HEK293 (cell line): Measurements from ENCODE around the gene CCT6B.

Source experiments
- KLF7 ChIP-seq: fragments of 450-650 bp; formaldehyde crosslinking; IDR thresholded peaks from 2 replicates; pipeline ENCODE4 v1.5.1; 2016; ENCODE audit warnings: missing biosample characterization, missing genetic modification characterization, borderline replicate concordance
- SALL2 ChIP-seq: fragments of 450-650 bp; formaldehyde crosslinking; IDR thresholded peaks from 2 replicates; pipeline ENCODE4 v1.5.0; 2017; ENCODE audit warnings: missing biosample characterization, mild to moderate bottlenecking, missing genetic modification characterization, borderline replicate concordance
- SP3 ChIP-seq: fragments of 450-650 bp; formaldehyde crosslinking; IDR thresholded peaks from 2 replicates; pipeline ENCODE4 v1.5.1; 2016; ENCODE audit warnings: missing biosample characterization, missing genetic modification characterization
- TRIM28 ChIP-seq: IDR thresholded peaks from 2 replicates; pipeline ENCODE4 v1.6.1; 2011; ENCODE audit warnings: low read length, control low read depth, borderline replicate concordance
- YY2 ChIP-seq: fragments of 450-650 bp; formaldehyde crosslinking; IDR thresholded peaks from 2 replicates; pipeline ENCODE4 v1.5.1; 2016; ENCODE audit warnings: missing biosample characterization, missing genetic modification characterization
- ZBTB21 ChIP-seq: fragments of 450-650 bp; formaldehyde crosslinking; IDR thresholded peaks from 2 replicates; pipeline ENCODE4 v1.5.1; 2017; ENCODE audit warnings: missing biosample characterization, missing genetic modification characterization
- ZEB2 ChIP-seq: fragments of 450-650 bp; formaldehyde crosslinking; IDR thresholded peaks from 2 replicates; pipeline ENCODE4 v1.5.1; 2016; ENCODE audit warnings: missing biosample characterization, missing genetic modification characterization
- ZNF114 ChIP-seq: fragments of 450-650 bp; formaldehyde crosslinking; IDR thresholded peaks from 2 replicates; pipeline ENCODE4 v1.5.0; 2017; ENCODE audit warnings: missing biosample characterization, missing genetic modification characterization
- ZNF121 ChIP-seq: fragments of 450-650 bp; formaldehyde crosslinking; IDR thresholded peaks from 2 replicates; pipeline ENCODE4 v1.5.1; 2016; ENCODE audit warnings: missing biosample characterization, missing genetic modification characterization
- ZNF138 ChIP-seq: fragments of 450-650 bp; formaldehyde crosslinking; IDR thresholded peaks from 2 replicates; pipeline ENCODE4 v1.5.1; 2016; ENCODE audit warnings: missing biosample characterization, missing genetic modification characterization, borderline replicate concordance
- ZNF169 ChIP-seq: fragments of 450-650 bp; formaldehyde crosslinking; IDR thresholded peaks from 2 replicates; pipeline ENCODE4 v1.5.1; 2016; ENCODE audit warnings: missing biosample characterization, missing genetic modification characterization
- ZNF292 ChIP-seq: fragments of 450-650 bp; formaldehyde crosslinking; IDR thresholded peaks from 2 replicates; pipeline ENCODE4 v1.5.1; 2016; ENCODE audit warnings: low read depth, missing biosample characterization, missing genetic modification characterization, borderline replicate concordance
- ZNF394 ChIP-seq: fragments of 450-650 bp; formaldehyde crosslinking; IDR thresholded peaks from 2 replicates; pipeline ENCODE4 v1.5.1; 2016; ENCODE audit warnings: missing biosample characterization, missing genetic modification characterization, mild to moderate bottlenecking, moderate library complexity, borderline replicate concordance
- ZNF423 ChIP-seq: fragments of 450-650 bp; formaldehyde crosslinking; IDR thresholded peaks from 2 replicates; pipeline ENCODE4 v1.5.1; 2016; ENCODE audit warnings: missing biosample characterization, missing genetic modification characterization
- ZNF510 ChIP-seq: fragments of 450-650 bp; formaldehyde crosslinking; IDR thresholded peaks from 2 replicates; pipeline ENCODE4 v1.5.1; 2018; ENCODE audit warnings: mild to moderate bottlenecking, missing genetic modification characterization, missing biosample characterization; ENCODE audit not compliant: insufficient replicate concordance
- ZNF548 ChIP-seq: fragments of 450-650 bp; formaldehyde crosslinking; IDR thresholded peaks from 2 replicates; pipeline ENCODE4 v1.5.1; 2016; ENCODE audit warnings: missing biosample characterization, missing genetic modification characterization
- ZNF555 ChIP-seq: fragments of 450-650 bp; formaldehyde crosslinking; conservative IDR thresholded peaks from 2 replicates; pipeline ENCODE4 v1.5.1; 2017; ENCODE audit warnings: missing biosample characterization, mild to moderate bottlenecking, missing genetic modification characterization, inconsistent platforms
- ZNF600 ChIP-seq: fragments of 450-650 bp; formaldehyde crosslinking; IDR thresholded peaks from 2 replicates; pipeline ENCODE4 v1.5.1; 2016; ENCODE audit warnings: missing biosample characterization, missing genetic modification characterization
- ZNF624 ChIP-seq: fragments of 450-650 bp; formaldehyde crosslinking; IDR thresholded peaks from 2 replicates; pipeline ENCODE4 v1.5.1; 2017; ENCODE audit warnings: missing biosample characterization, missing genetic modification characterization
- ZNF830 ChIP-seq: fragments of 450-650 bp; IDR thresholded peaks from 2 replicates; pipeline ENCODE4 v1.5.0; 2018; ENCODE audit warnings: missing biosample characterization, missing genetic modification characterization, low read depth, mild to moderate bottlenecking, moderate library complexity
- TF ChIP-seq, protein P1 (sequence below): fragments of 450-650 bp; formaldehyde crosslinking; IDR thresholded peaks from 2 replicates; pipeline ENCODE4 v1.5.1; 2016; ENCODE audit warnings: missing biosample characterization, missing genetic modification characterization, borderline replicate concordance
- TF ChIP-seq, protein P2 (sequence below): fragments of 450-650 bp; formaldehyde crosslinking; IDR thresholded peaks from 2 replicates; pipeline ENCODE4 v1.5.1; 2016; ENCODE audit warnings: missing biosample characterization, missing genetic modification characterization
- TF ChIP-seq, protein P3 (sequence below): fragments of 450-650 bp; formaldehyde crosslinking; IDR thresholded peaks from 2 replicates; pipeline ENCODE4 v1.5.1; 2016; ENCODE audit warnings: missing biosample characterization, missing genetic modification characterization
- TF ChIP-seq, protein P4 (sequence below): fragments of 450-650 bp; formaldehyde crosslinking; IDR thresholded peaks from 2 replicates; pipeline ENCODE4 v1.5.1; 2016; ENCODE audit warnings: missing biosample characterization, missing genetic modification characterization
- TF ChIP-seq, protein P5 (sequence below): fragments of 450-650 bp; formaldehyde crosslinking; IDR thresholded peaks from 2 replicates; pipeline ENCODE4 v1.5.1; 2017; ENCODE audit warnings: missing biosample characterization, mild to moderate bottlenecking, missing genetic modification characterization, moderate library complexity
- TF ChIP-seq, protein P6 (sequence below): fragments of 450-650 bp; IDR thresholded peaks from 2 replicates; pipeline ENCODE4 v1.5.1; 2018; ENCODE audit warnings: missing biosample characterization, mild to moderate bottlenecking, missing genetic modification characterization

Gene CCT6B

DNA sequence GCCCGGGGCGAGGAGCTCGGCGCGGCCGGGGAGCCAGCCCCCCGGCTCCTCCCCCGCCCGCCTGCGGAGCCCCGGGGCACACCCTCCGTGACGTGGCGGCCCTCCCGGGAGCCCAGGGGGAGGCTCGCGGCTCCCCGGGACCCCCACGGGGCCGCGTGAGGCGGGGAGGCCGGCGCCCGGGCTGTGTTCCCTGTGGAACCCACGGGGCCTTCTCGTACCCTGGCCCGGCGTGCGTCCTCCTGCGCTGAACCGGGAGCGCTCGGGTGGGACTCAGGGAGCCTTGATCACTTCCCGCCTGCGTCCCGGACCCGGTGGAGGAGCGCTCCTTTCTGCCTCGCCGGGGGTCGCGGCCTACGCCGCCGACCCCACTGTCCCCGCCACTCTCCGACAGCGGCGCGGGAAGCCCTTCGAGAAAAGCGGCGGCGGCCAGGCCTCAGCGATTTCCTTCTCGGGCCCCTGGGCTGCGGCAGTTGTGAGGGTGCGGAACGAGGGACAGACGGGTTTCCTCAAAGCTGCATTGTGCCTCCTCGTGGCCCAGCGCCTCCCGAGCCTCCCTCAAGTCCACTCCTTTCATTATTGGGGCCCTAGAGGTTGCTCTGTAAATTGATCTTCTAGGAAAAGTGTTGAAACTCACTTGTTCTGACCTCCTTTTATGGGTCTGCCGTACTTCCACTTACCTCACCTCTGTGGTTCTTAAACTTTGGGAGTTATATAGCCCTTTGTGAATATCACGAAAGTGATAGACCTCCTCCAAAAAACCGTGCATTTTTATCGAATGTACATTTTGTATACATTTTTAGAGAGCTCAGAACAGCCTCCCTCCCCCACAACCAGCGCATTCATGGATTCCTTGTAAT, 19.6 kb upstream of the CCT6B start (continued):
- TF ChIP-seq, protein P1, sequence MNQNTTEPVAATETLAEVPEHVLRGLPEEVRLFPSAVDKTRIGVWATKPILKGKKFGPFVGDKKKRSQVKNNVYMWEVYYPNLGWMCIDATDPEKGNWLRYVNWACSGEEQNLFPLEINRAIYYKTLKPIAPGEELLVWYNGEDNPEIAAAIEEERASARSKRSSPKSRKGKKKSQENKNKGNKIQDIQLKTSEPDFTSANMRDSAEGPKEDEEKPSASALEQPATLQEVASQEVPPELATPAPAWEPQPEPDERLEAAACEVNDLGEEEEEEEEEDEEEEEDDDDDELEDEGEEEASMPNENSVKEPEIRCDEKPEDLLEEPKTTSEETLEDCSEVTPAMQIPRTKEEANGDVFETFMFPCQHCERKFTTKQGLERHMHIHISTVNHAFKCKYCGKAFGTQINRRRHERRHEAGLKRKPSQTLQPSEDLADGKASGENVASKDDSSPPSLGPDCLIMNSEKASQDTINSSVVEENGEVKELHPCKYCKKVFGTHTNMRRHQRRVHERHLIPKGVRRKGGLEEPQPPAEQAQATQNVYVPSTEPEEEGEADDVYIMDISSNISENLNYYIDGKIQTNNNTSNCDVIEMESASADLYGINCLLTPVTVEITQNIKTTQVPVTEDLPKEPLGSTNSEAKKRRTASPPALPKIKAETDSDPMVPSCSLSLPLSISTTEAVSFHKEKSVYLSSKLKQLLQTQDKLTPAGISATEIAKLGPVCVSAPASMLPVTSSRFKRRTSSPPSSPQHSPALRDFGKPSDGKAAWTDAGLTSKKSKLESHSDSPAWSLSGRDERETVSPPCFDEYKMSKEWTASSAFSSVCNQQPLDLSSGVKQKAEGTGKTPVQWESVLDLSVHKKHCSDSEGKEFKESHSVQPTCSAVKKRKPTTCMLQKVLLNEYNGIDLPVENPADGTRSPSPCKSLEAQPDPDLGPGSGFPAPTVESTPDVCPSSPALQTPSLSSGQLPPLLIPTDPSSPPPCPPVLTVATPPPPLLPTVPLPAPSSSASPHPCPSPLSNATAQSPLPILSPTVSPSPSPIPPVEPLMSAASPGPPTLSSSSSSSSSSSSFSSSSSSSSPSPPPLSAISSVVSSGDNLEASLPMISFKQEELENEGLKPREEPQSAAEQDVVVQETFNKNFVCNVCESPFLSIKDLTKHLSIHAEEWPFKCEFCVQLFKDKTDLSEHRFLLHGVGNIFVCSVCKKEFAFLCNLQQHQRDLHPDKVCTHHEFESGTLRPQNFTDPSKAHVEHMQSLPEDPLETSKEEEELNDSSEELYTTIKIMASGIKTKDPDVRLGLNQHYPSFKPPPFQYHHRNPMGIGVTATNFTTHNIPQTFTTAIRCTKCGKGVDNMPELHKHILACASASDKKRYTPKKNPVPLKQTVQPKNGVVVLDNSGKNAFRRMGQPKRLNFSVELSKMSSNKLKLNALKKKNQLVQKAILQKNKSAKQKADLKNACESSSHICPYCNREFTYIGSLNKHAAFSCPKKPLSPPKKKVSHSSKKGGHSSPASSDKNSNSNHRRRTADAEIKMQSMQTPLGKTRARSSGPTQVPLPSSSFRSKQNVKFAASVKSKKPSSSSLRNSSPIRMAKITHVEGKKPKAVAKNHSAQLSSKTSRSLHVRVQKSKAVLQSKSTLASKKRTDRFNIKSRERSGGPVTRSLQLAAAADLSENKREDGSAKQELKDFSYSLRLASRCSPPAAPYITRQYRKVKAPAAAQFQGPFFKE (tag by site-specific recombination): no peak
- TF ChIP-seq YY2: no peak
- TF ChIP-seq, protein P2, sequence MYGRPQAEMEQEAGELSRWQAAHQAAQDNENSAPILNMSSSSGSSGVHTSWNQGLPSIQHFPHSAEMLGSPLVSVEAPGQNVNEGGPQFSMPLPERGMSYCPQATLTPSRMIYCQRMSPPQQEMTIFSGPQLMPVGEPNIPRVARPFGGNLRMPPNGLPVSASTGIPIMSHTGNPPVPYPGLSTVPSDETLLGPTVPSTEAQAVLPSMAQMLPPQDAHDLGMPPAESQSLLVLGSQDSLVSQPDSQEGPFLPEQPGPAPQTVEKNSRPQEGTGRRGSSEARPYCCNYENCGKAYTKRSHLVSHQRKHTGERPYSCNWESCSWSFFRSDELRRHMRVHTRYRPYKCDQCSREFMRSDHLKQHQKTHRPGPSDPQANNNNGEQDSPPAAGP (tag by site-specific recombination): no peak; the same call in 1 of the 2 replicates
- no peak; the same call in 1 of the 2 replicates for TF ChIP-seq ZNF394
- TF ChIP-seq ZNF600: peak; percentile 51
- TF ChIP-seq, protein P3, sequence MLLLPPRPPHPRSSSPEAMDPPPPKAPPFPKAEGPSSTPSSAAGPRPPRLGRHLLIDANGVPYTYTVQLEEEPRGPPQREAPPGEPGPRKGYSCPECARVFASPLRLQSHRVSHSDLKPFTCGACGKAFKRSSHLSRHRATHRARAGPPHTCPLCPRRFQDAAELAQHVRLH (tag by site-specific recombination): no peak
- TF ChIP-seq ZNF555 (tag by site-specific recombination): no peak
- no peak for TF ChIP-seq ZNF114 (tag by site-specific recombination)
- no peak for TF ChIP-seq ZNF510 (tag by site-specific recombination)
- TF ChIP-seq, protein P4, sequence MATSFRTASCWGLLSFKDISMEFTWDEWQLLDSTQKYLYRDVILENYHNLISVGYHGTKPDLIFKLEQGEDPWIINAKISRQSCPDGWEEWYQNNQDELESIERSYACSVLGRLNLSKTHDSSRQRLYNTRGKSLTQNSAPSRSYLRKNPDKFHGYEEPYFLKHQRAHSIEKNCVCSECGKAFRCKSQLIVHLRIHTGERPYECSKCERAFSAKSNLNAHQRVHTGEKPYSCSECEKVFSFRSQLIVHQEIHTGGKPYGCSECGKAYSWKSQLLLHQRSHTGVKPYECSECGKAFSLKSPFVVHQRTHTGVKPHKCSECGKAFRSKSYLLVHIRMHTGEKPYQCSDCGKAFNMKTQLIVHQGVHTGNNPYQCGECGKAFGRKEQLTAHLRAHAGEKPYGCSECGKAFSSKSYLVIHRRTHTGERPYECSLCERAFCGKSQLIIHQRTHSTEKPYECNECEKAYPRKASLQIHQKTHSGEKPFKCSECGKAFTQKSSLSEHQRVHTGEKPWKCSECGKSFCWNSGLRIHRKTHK (tag by site-specific recombination): no peak
- no peak for TF ChIP-seq ZNF121 (tag by site-specific recombination)
- TF ChIP-seq ZNF624 (tag by site-specific recombination): no peak
- TF ChIP-seq, protein P5, sequence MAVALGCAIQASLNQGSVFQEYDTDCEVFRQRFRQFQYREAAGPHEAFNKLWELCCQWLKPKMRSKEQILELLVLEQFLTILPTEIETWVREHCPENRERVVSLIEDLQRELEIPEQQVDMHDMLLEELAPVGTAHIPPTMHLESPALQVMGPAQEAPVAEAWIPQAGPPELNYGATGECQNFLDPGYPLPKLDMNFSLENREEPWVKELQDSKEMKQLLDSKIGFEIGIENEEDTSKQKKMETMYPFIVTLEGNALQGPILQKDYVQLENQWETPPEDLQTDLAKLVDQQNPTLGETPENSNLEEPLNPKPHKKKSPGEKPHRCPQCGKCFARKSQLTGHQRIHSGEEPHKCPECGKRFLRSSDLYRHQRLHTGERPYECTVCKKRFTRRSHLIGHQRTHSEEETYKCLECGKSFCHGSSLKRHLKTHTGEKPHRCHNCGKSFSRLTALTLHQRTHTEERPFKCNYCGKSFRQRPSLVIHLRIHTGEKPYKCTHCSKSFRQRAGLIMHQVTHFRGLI (tag by site-specific recombination): no peak
- TF ChIP-seq SP3 (tag by site-specific recombination): no peak
- no peak for TF ChIP-seq ZNF548
- no peak for TF ChIP-seq ZNF292 (tag by site-specific recombination)
- TF ChIP-seq ZBTB21 (tag by site-specific recombination): no peak
- no peak for TF ChIP-seq ZNF169 (tag by site-specific recombination)
- TF ChIP-seq KLF7 (tag by site-specific recombination): no peak
- TF ChIP-seq TRIM28: no peak
- TF ChIP-seq, protein P6, sequence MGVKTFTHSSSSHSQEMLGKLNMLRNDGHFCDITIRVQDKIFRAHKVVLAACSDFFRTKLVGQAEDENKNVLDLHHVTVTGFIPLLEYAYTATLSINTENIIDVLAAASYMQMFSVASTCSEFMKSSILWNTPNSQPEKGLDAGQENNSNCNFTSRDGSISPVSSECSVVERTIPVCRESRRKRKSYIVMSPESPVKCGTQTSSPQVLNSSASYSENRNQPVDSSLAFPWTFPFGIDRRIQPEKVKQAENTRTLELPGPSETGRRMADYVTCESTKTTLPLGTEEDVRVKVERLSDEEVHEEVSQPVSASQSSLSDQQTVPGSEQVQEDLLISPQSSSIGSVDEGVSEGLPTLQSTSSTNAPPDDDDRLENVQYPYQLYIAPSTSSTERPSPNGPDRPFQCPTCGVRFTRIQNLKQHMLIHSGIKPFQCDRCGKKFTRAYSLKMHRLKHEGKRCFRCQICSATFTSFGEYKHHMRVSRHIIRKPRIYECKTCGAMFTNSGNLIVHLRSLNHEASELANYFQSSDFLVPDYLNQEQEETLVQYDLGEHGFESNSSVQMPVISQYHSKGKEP (tag by site-specific recombination): no peak
- TF ChIP-seq ZNF830 (tag by site-specific recombination): no peak
- TF ChIP-seq ZEB2 (tag by site-specific recombination): peak; percentile 61
- TF ChIP-seq SALL2 (tag by site-specific recombination): no peak
- TF ChIP-seq ZNF423 (tag by site-specific recombination): peak; percentile 86
- TF ChIP-seq ZNF138 (tag by site-specific recombination): no peak
